ENCODE data around the gene CADM2. TPM values are rescaled to one million over a fixed set of nuclear protein-coding genes. Genes with fewer than 3 reads are reported as not detected.

Gene CADM2
- total RNA-seq, 1 experiment from 2014 or later: 1.3 TPM

DNA sequence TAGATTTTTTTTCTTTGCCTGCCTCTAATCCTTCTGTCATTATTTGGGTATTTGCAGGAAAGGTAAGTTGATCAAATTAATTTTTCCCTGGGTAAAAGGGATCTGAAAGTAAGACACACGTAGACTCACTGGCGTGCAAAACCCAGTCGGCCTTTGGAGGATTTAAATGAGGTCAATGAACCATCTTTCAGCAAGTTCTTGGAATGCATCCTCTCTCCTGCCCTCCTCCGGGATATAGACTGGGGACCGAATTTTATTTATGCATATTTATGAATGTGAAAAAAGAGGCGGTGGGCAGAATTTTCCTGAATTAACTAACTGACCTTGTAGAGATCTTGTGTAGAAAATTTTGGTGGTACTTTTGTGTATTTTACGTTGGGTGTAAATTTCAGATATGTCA is 2.2 kb downstream of the CADM2 start:
- H3K27ac Mint-ChIP-seq (ENCODE audit: unreplicated experiment): no peak overlapping the region
- H3K4me1 Mint-ChIP-seq (ENCODE audit: low read depth, unreplicated experiment): peaks cover 9% of the 10 kb centered on the region
- H3K27me3 Mint-ChIP-seq (ENCODE audit: unreplicated experiment): no peaks in the 10 kb centered on the region
- CTCF ChIA-PET: no interaction called here
- TF ChIP-seq, protein P1, sequence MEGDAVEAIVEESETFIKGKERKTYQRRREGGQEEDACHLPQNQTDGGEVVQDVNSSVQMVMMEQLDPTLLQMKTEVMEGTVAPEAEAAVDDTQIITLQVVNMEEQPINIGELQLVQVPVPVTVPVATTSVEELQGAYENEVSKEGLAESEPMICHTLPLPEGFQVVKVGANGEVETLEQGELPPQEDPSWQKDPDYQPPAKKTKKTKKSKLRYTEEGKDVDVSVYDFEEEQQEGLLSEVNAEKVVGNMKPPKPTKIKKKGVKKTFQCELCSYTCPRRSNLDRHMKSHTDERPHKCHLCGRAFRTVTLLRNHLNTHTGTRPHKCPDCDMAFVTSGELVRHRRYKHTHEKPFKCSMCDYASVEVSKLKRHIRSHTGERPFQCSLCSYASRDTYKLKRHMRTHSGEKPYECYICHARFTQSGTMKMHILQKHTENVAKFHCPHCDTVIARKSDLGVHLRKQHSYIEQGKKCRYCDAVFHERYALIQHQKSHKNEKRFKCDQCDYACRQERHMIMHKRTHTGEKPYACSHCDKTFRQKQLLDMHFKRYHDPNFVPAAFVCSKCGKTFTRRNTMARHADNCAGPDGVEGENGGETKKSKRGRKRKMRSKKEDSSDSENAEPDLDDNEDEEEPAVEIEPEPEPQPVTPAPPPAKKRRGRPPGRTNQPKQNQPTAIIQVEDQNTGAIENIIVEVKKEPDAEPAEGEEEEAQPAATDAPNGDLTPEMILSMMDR (IDR thresholded peaks at IDR 0.05; ENCODE audit: unreplicated experiment): no peak
- DNase-seq: no peak
- H3K36me3 Mint-ChIP-seq (ENCODE audit: insufficient read depth, unreplicated experiment): peaks cover 18% of the 10 kb centered on the region
- no peak overlapping the region for H3K4me3 Mint-ChIP-seq (ENCODE audit: low read depth, unreplicated experiment)
- H3K9me3 Mint-ChIP-seq (ENCODE audit: low read depth, unreplicated experiment): no peaks in the 10 kb centered on the region
- no TSS peak for BruUV-seq (replicated peaks)
- intact Hi-C loops (cut with micrococcal nuclease; ENCODE audit: unreplicated experiment): no loop called here

DNA sequence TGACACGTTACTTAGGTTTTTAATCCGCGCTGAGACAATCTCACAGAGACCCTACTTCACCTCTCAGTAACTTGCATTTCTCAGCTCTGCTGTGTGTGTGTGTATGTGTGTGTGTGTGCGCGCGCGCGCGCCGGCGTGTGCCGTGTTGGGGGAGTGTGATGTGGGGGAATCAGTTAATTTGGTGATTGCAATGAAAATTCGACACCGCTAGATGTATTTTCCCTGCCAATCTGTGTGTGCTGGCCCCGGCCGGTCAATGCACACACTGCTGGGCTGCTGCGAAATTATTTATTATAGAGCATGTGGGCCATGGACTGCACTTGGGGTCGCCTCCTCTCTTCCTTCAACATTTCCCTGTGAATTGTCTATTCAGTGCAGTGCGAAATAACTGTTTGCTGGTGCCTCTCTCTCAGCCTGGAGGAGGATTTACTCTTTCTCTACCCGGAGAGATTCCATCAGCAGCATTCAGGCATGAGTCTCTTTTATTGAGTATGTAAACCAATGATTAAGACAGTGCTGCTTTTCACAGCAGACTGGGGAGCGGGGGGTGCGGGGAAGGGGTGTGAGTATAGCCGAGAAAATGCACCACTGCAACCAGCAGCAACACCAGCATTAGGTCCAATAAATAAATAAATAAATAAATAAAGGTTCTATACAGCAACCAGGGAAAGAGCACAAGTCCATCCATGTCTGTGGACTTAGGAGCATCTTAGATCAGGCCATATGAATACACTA is 2.9 kb downstream of the CADM2 start:
- no TSS peak for BruUV-seq (replicated peaks)
- Mint-ChIP-seq H3K27me3 (ENCODE audit: unreplicated experiment) (no peaks in the 10 kb centered on the region), H3K4me1 (ENCODE audit: low read depth, unreplicated experiment) (peaks cover 9% of the 10 kb centered on the region)

DNA sequence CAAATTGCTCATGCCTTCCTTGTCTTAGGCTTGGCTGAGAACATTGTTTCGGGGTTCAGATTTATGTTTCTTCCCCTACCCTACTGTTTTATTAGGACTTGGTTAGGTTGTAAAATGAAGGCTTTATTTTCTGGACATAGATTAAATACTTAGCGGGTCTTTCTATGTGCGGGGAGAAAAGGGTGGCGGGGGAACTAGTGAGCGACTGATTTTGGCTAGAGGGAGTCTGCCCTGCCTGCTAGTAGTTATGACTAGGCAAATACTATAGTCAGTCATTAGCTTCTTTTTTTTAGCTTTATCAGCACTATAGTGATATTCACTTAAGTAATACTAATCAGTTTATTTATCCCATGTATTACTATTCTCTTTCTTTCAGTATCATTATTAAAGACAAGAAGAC is 3.6 kb downstream of the CADM2 start:
- Mint-ChIP-seq H3K36me3 (ENCODE audit: insufficient read depth, unreplicated experiment) (peaks cover 18% of the 10 kb centered on the region), H3K4me3 (ENCODE audit: low read depth, unreplicated experiment) (no peak overlapping the region), H3K27me3 (ENCODE audit: unreplicated experiment) (no peaks in the 10 kb centered on the region), H3K4me1 (ENCODE audit: low read depth, unreplicated experiment) (peaks cover 9% of the 10 kb centered on the region), H3K27ac (ENCODE audit: unreplicated experiment) (no peak overlapping the region), H3K9me3 (ENCODE audit: low read depth, unreplicated experiment) (no peaks in the 10 kb centered on the region)
- BruUV-seq (replicated peaks): no TSS peak
- intact Hi-C loops (cut with micrococcal nuclease; ENCODE audit: unreplicated experiment): no loop called here
- TF ChIP-seq, protein P1 (IDR thresholded peaks at IDR 0.05; ENCODE audit: unreplicated experiment): no peak
- CTCF ChIA-PET: no interaction called here
- DNase-seq: no peak

More for the DNA sequence above, 2.9 kb downstream of the CADM2 start:
- Mint-ChIP-seq H3K27ac (ENCODE audit: unreplicated experiment) (no peak overlapping the region), H3K4me3 (ENCODE audit: low read depth, unreplicated experiment) (no peak overlapping the region), H3K9me3 (ENCODE audit: low read depth, unreplicated experiment) (no peaks in the 10 kb centered on the region), H3K36me3 (ENCODE audit: insufficient read depth, unreplicated experiment) (peaks cover 18% of the 10 kb centered on the region)
- intact Hi-C loops (cut with micrococcal nuclease; ENCODE audit: unreplicated experiment): no loop called here
- TF ChIP-seq, protein P1 (IDR thresholded peaks at IDR 0.05; ENCODE audit: unreplicated experiment): no peak
- no peak for DNase-seq
- CTCF ChIA-PET: no interaction called here

DNA sequence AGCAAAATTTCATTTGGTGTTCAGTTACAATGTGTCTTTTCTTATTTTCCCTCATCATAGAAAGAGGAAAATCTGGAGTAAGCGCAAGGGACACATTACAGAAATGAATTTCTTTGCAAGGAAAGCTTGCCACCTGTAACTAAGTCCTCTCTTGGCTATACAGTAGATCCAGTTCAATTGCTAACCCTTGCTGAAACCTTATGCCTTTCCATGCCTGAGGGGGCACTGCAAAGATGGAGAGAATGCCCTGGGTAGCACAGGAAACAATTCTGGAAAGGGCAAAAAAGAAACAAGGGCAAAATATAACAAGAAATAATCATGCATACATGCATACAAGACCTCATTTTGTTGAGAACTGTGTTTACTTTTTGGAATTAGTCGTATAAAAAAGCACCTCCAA is 4.3 kb downstream of the CADM2 start:
- peaks cover 9% of the 10 kb centered on the region for H3K4me1 Mint-ChIP-seq (ENCODE audit: low read depth, unreplicated experiment)
- H3K27me3 Mint-ChIP-seq (ENCODE audit: unreplicated experiment): no peaks in the 10 kb centered on the region
- no peak for DNase-seq
- no peaks in the 10 kb centered on the region for H3K9me3 Mint-ChIP-seq (ENCODE audit: low read depth, unreplicated experiment)
- CTCF ChIA-PET: no interaction called here
- H3K27ac Mint-ChIP-seq (ENCODE audit: unreplicated experiment): no peak overlapping the region
- TF ChIP-seq, protein P1 (IDR thresholded peaks at IDR 0.05; ENCODE audit: unreplicated experiment): no peak
- intact Hi-C loops (cut with micrococcal nuclease; ENCODE audit: unreplicated experiment): no loop called here
- no TSS peak for BruUV-seq (replicated peaks)
- H3K4me3 Mint-ChIP-seq (ENCODE audit: low read depth, unreplicated experiment): no peak overlapping the region
- peaks cover 18% of the 10 kb centered on the region for H3K36me3 Mint-ChIP-seq (ENCODE audit: insufficient read depth, unreplicated experiment)

Data from Calu3 (cell line).